Measurements from ENCODE around the gene FOLR1.
"Not testable (repeated sequence)": the region's sequence is repeated elsewhere in the genome, so short reads cannot be mapped to it uniquely, and the experiment has no call there.

Gene FOLR1

GRCh38 chr11:72191961-72192381 is at the start of gene FOLR1:
Gene FOLR1 (plus strand): TSS chr11:72192140. CDS start chr11:72192174, 34 bp downstream.
- DNase-seq, result no peak

GRCh38 chr11:72142543-72142942 is 49.4 kb upstream of the FOLR1 start:
- DNase-seq, result not testable (repeated sequence)

- no peak for DNase-seq
These were observed 47.0 kb upstream of the FOLR1 start for GRCh38 chr11:72144807-72145565.

GRCh38 chr11:72146625-72147024 is 45.3 kb upstream of the FOLR1 start:
- DNase-seq, result no peak

GRCh38 chr11:72150882-72151281 is 41.1 kb upstream of the FOLR1 start:
- DNase-seq, result no peak

GRCh38 chr11:72153874-72154273 is 38.1 kb upstream of the FOLR1 start:
- DNase-seq, result not testable (repeated sequence)

GRCh38 chr11:72154816-72155215 is 37.1 kb upstream of the FOLR1 start:
- no peak for DNase-seq

GRCh38 chr11:72155751-72156150 is 36.2 kb upstream of the FOLR1 start:
- DNase-seq, result no peak

- DNase-seq, result no peak
These were observed 34.8 kb upstream of the FOLR1 start for GRCh38 chr11:72157131-72157530.

- DNase-seq, result no peak
These were observed 31.6 kb upstream of the FOLR1 start for GRCh38 chr11:72160319-72160718.

- DNase-seq, result no peak
These were observed 28.9 kb upstream of the FOLR1 start for GRCh38 chr11:72162891-72163492.

GRCh38 chr11:72164187-72164586 is 27.8 kb upstream of the FOLR1 start:
- DNase-seq, result not testable (repeated sequence)

GRCh38 chr11:72169046-72169555 is 22.8 kb upstream of the FOLR1 start:
- not testable (repeated sequence) for DNase-seq

GRCh38 chr11:72169754-72170153 is 22.2 kb upstream of the FOLR1 start:
- not testable (repeated sequence) for DNase-seq

GRCh38 chr11:72172043-72172442 is 19.9 kb upstream of the FOLR1 start:
- DNase-seq, result not testable (repeated sequence)

- no peak for DNase-seq
These were observed 18.6 kb upstream of the FOLR1 start for GRCh38 chr11:72173291-72173690.

- no peak for DNase-seq
These were observed 17.5 kb upstream of the FOLR1 start for GRCh38 chr11:72174302-72175070.

GRCh38 chr11:72177656-72178055 is 14.3 kb upstream of the FOLR1 start:
- DNase-seq, result no peak

GRCh38 chr11:72179049-72179803 is 12.7 kb upstream of the FOLR1 start:
- DNase-seq, result no peak

- no peak for DNase-seq
These were observed 12.0 kb upstream of the FOLR1 start for GRCh38 chr11:72179804-72180396.

GRCh38 chr11:72180892-72181552 is 10.9 kb upstream of the FOLR1 start:
- not testable (repeated sequence) for DNase-seq

GRCh38 chr11:72181553-72181958 is 10.4 kb upstream of the FOLR1 start:
- DNase-seq, result not testable (repeated sequence)

Measured in NCI-H345 (cell line).